ENCODE data around the gene STRAP. TPM values are rescaled to one million over a fixed set of nuclear protein-coding genes. Genes with fewer than 3 reads are reported as not detected.

STRAP gene
- total and polyA plus RNA-seq, 9 of the 15 experiments (the other 6 are each of a cell fraction or from before 2014, with no cell fraction given) = 58.5 to 134 (median 89.5) TPM

GRCh38 chr12:15899282-15899870, 17.2 kb downstream of the STRAP start (continued):
- peak; percentile 7; the same call in 1 of the 2 replicates for TF ChIP-seq REST (IDR thresholded peaks at IDR 0.05; ENCODE audit: borderline replicate concordance)
- no peak for TF ChIP-seq REST (CRISPR knock-in tag; IDR thresholded peaks at IDR 0.05; ENCODE audit: low read depth)
- no peak for TF ChIP-seq MCM3 (IDR thresholded peaks at IDR 0.05)
- TF ChIP-seq ARID3A (IDR thresholded peaks at IDR 0.05; ENCODE audit: borderline replicate concordance, low read depth, low read length) = 0 out of 2 replicates have a peak, but pooled peaks have one; percentile 25
- TF ChIP-seq PHB (CRISPR knock-in tag; IDR thresholded peaks at IDR 0.05) = no peak
- peak; percentile 18 for TF ChIP-seq MEIS2 (IDR thresholded peaks at IDR 0.05; ENCODE audit: partially characterized antibody)
- TF ChIP-seq, protein P1, sequence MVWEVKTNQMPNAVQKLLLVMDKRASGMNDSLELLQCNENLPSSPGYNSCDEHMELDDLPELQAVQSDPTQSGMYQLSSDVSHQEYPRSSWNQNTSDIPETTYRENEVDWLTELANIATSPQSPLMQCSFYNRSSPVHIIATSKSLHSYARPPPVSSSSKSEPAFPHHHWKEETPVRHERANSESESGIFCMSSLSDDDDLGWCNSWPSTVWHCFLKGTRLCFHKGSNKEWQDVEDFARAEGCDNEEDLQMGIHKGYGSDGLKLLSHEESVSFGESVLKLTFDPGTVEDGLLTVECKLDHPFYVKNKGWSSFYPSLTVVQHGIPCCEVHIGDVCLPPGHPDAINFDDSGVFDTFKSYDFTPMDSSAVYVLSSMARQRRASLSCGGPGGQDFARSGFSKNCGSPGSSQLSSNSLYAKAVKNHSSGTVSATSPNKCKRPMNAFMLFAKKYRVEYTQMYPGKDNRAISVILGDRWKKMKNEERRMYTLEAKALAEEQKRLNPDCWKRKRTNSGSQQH (CRISPR knock-in tag; IDR thresholded peaks at IDR 0.05) = no peak
- no peak for TF ChIP-seq ATF7 (IDR thresholded peaks at IDR 0.05)
- TF ChIP-seq C11orf30 (IDR thresholded peaks at IDR 0.05; ENCODE audit: low read depth) = no peak
- TF ChIP-seq PHF20 (IDR thresholded peaks at IDR 0.05; ENCODE audit: partially characterized antibody) = no peak
- TF ChIP-seq TAF15 (IDR thresholded peaks at IDR 0.05; ENCODE audit: low read depth, low read length) = no peak
- TF ChIP-seq, protein P2, sequence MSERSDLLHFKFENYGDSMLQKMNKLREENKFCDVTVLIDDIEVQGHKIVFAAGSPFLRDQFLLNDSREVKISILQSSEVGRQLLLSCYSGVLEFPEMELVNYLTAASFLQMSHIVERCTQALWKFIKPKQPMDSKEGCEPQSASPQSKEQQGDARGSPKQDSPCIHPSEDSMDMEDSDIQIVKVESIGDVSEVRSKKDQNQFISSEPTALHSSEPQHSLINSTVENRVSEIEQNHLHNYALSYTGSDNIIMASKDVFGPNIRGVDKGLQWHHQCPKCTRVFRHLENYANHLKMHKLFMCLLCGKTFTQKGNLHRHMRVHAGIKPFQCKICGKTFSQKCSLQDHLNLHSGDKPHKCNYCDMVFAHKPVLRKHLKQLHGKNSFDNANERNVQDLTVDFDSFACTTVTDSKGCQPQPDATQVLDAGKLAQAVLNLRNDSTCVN (CRISPR knock-in tag; IDR thresholded peaks at IDR 0.05) = no peak
- TF ChIP-seq RAD21 (CRISPR knock-in tag; conservative IDR thresholded peaks at IDR 0.05 in 1 of 2, IDR thresholded peaks at IDR 0.05 in 1 of 2) = peak; percentile 19 to 41; a peak in 2 of 4 replicates
- no peak for TF ChIP-seq TGIF2 (CRISPR knock-in tag; IDR thresholded peaks at IDR 0.05)
